Thyroid gland (tissue), 4 donors: Measurements from ENCODE around the gene FTCD.

ENCODE experiments used
- CTCF ChIP-seq, 6 experiments: fragments of 200-600 bp in 3 of 6; fragments of 450-650 bp in 3 of 6; sonication (generic) in 3 of 6; IDR thresholded peaks; one replicate each; pipeline ENCODE4 v1.5.1; 2016 to 2019; ENCODE audit warnings: antibody characterized with exemption in 6 of 6, mild to moderate bottlenecking in 2 of 6, inconsistent platforms in 1 of 6, moderate library complexity in 1 of 6
- POLR2A ChIP-seq, 2 donors: fragments of 450-650 bp; IDR thresholded peaks; one replicate each; pipeline ENCODE4 v1.6.1; 2017; ENCODE audit warnings: antibody characterized with exemption in 2 of 2, mild to moderate bottlenecking in 2 of 2, moderate library complexity in 1 of 2

- TF ChIP-seq CTCF (IDR thresholded peaks at IDR 0.05) (no peak), POLR2A (IDR thresholded peaks at IDR 0.05) (no peak)
Measured at GRCh38 chr21:46178961-46179360, 23.6 kb upstream of the FTCD start.
